Right renal cortex interstitium (tissue), 3 donors: Measurements from ENCODE around the gene PIK3R4. TPM values are rescaled to one million over a fixed set of nuclear protein-coding genes. Genes with fewer than 3 reads are reported as not detected.

ENCODE experiments used
- DNase-seq, 3 donors: peaks; one replicate each; pipeline ENCODE4 v3.0.0-alpha.2; 2013; ENCODE audit warnings: low read depth in 3 of 3, low spot score in 2 of 3
- polyA plus RNA-seq, 3 donors: library from polyadenylated mRNA; unstranded; fragments of 120-200 nt; gene quantifications; one replicate each; pipeline ENCODE4 v1.2.1, GENCODE V29; 2013; ENCODE audit not compliant: insufficient read length in 3 of 3

The PIK3R4 gene
- polyA plus RNA-seq, 3 donors = 48.2 to 51.5 (median 50.3) TPM

GRCh38 chr3:130645261-130645660 lies 101.4 kb downstream of the PIK3R4 start:
- no peak for DNase-seq

- DNase-seq = no peak
These were observed 101.9 kb downstream of the PIK3R4 start for GRCh38 chr3:130644628-130645253.

- no peak for DNase-seq
These were observed 106.6 kb downstream of the PIK3R4 start for GRCh38 chr3:130640027-130640426.

GRCh38 chr3:130636480-130637234 lies 110.0 kb downstream of the PIK3R4 start:
- DNase-seq = no peak

GRCh38 chr3:130635978-130636377 lies 110.7 kb downstream of the PIK3R4 start:
- DNase-seq = no peak

GRCh38 chr3:130635285-130635684 lies 111.3 kb downstream of the PIK3R4 start:
- no peak for DNase-seq

Other genes starting within 250 kb of the PIK3R4 start
- 1 to 10 TPM in 2 of 3 donors, under 1 TPM in 1; 0.71 to 1.8 (median 1.6) TPM for gene COL6A6, start 229.7 kb downstream of the PIK3R4 start, polyA plus RNA-seq
- 100 to 1,000 TPM; 144 to 158 (median 153) TPM for gene ATP2C1, start 147.3 kb upstream of the PIK3R4 start, polyA plus RNA-seq